Fibroblast of lung (primary cell): ENCODE results near the gene ANXA4. TPM values are rescaled to one million over a fixed set of nuclear protein-coding genes. Genes with fewer than 3 reads are reported as not detected.
"Not testable (repeated sequence)": the region's sequence is repeated elsewhere in the genome, so short reads cannot be mapped to it uniquely, and the experiment has no call there.

Experiments used
- DNase-seq, 2 donors: peaks; one replicate each; pipeline versions ENCODE4 v3.0.0 to v3.0.0-alpha.2; 2010; ENCODE audit warnings: low read depth in 2 of 2
- H2AFZ ChIP-seq: 2 replicates; pipeline ENCODE4 v1.5.1; 2012; ENCODE audit warnings: low read length, control low read depth, inconsistent platforms
- H3K27ac ChIP-seq: 2 replicates; pipeline ENCODE4 v1.5.1; 2011; ENCODE audit warnings: low read length, control low read depth; ENCODE audit not compliant: insufficient read depth
- H3K27me3 ChIP-seq: 2 replicates; pipeline ENCODE4 v1.5.1; 2011; ENCODE audit warnings: mild to moderate bottlenecking, low read length; ENCODE audit not compliant: control insufficient read depth, insufficient read depth
- H3K36me3 ChIP-seq: 2 replicates; pipeline ENCODE4 v1.5.1; 2011; ENCODE audit warnings: low read length; ENCODE audit not compliant: control insufficient read depth, insufficient read depth
- H3K4me1 ChIP-seq: 2 replicates; pipeline ENCODE4 v1.5.1; 2011; ENCODE audit warnings: low read length; ENCODE audit not compliant: control insufficient read depth, insufficient read depth; ENCODE audit errors: extremely low read depth
- H3K4me2 ChIP-seq: 2 replicates; pipeline ENCODE4 v1.5.1; 2011; ENCODE audit warnings: low read length, control low read depth; ENCODE audit not compliant: insufficient read depth; ENCODE audit errors: extremely low read depth
- H3K4me3 ChIP-seq, 4 experiments: fragments of 200-600 bp in 1 of 4; sonication (generic) in 1 of 4; replicated peaks in 1 of 4; 2 replicates each; pipeline ENCODE4 v1.5.1; 2011 to 2016; ENCODE audit warnings: low read length in 4 of 4, low read depth in 3 of 4, mild to moderate bottlenecking in 3 of 4, control low read depth in 2 of 4, inconsistent platforms in 1 of 4, mixed read lengths in 1 of 4; ENCODE audit not compliant: insufficient read depth in 1 of 4; ENCODE audit errors: control extremely low read depth in 1 of 4
- H3K79me2 ChIP-seq: 2 replicates; pipeline ENCODE4 v1.5.1; 2012; ENCODE audit warnings: mild to moderate bottlenecking, low read length, inconsistent platforms; ENCODE audit not compliant: control insufficient read depth, insufficient read depth
- H3K9ac ChIP-seq: 2 replicates; pipeline ENCODE4 v1.5.1; 2011; ENCODE audit warnings: mild to moderate bottlenecking, low read length, control low read depth; ENCODE audit not compliant: insufficient read depth
- H3K9me3 ChIP-seq: 2 replicates; pipeline ENCODE4 v1.5.1; 2012; ENCODE audit warnings: low read depth, low read length; ENCODE audit not compliant: control insufficient read depth, insufficient read depth
- H4K20me1 ChIP-seq: 2 replicates; pipeline ENCODE4 v1.5.1; 2011; ENCODE audit warnings: low read length; ENCODE audit not compliant: control insufficient read depth, insufficient read depth; ENCODE audit errors: extremely low read depth
- CTCF ChIP-seq, 2 donors: IDR thresholded peaks in 1 of 2; conservative IDR thresholded peaks in 1 of 2; 1 replicate in 1 of 2; 2 replicates in 1 of 2; pipeline ENCODE4 v1.5.1; 2011 to 2012; ENCODE audit warnings: low read length in 2 of 2, control low read depth in 1 of 2, inconsistent platforms in 1 of 2, low read depth in 1 of 2, mild to moderate bottlenecking in 1 of 2
- EZH2 ChIP-seq: IDR thresholded peaks from 2 replicates; pipeline ENCODE4 v1.5.1; 2012; ENCODE audit warnings: low read length, control low read depth, mild to moderate bottlenecking; ENCODE audit errors: missing control alignments
- polyA plus RNA-seq, 2 donors: library from polyadenylated mRNA; depleted of rRNA in 1 of 2; stranded (reverse) in 1 of 2; unstranded in 1 of 2; fragments of >200 nt; gene quantifications; 2 replicates each; pipeline ENCODE4 v1.2.1, GENCODE V29; 2011 to 2012; ENCODE audit warnings: missing spikeins in 1 of 2
- total RNA-seq: library from RNA; depleted of rRNA; stranded (reverse); fragments of >200 nt; gene quantifications from 2 replicates; pipeline ENCODE4 v1.2.1, GENCODE V29; 2014

The ANXA4 gene
- total and polyA plus RNA-seq, 2 donors (not counting 1 experiment from before 2014, with no cell fraction given): 98.4 to 114 TPM

DNA sequence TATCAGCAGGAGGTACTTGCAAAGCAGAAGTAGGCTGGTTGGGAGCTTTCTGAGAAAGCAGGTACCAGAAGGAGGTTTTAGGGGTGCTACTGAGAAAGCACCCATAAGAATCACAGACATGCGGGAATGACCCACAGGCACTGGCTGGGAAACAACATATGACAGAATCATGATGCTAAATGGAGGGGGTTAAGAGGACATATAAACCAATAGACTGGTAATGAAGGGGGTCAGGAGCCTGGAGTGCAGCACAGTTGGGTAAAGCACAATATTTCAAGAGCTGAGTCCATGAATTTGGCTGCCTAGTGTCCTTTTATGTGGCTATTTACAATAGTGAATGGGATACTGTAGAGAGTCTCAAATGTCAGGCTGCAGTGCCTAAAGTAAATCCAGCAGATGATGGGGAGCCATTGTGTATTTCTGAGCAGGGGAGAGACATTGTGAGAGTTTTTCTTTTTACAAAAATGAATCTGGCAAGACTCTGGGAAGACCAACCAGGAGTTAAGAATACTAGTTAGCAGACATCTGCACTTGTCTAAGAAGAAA, 59.9 kb downstream of the ANXA4 start:
- H3K9me3 ChIP-seq: no peaks in the 10 kb centered on the region
- peaks cover 6% of the 10 kb centered on the region for H3K36me3 ChIP-seq
- no peak overlapping the region for H2AFZ ChIP-seq
- H4K20me1 ChIP-seq: no peaks in the 10 kb centered on the region
- TF ChIP-seq CTCF (conservative IDR thresholded peaks at IDR 0.05 in 1 of 2, IDR thresholded peaks at IDR 0.05 in 1 of 2; ENCODE audit: low read depth in 1 of 2, low read length in 2 of 2) (no peak), EZH2 (no peak)
- peaks cover 7% of the 10 kb centered on the region for H3K4me1 ChIP-seq
- H3K4me2 ChIP-seq: no peak overlapping the region
- DNase-seq: no peak
- no peak overlapping the region for H3K4me3 ChIP-seq
- no peak overlapping the region for H3K27ac ChIP-seq
- no peaks in the 10 kb centered on the region for H3K79me2 ChIP-seq
- H3K27me3 ChIP-seq: no peaks in the 10 kb centered on the region
- H3K9ac ChIP-seq: no peak overlapping the region

DNA sequence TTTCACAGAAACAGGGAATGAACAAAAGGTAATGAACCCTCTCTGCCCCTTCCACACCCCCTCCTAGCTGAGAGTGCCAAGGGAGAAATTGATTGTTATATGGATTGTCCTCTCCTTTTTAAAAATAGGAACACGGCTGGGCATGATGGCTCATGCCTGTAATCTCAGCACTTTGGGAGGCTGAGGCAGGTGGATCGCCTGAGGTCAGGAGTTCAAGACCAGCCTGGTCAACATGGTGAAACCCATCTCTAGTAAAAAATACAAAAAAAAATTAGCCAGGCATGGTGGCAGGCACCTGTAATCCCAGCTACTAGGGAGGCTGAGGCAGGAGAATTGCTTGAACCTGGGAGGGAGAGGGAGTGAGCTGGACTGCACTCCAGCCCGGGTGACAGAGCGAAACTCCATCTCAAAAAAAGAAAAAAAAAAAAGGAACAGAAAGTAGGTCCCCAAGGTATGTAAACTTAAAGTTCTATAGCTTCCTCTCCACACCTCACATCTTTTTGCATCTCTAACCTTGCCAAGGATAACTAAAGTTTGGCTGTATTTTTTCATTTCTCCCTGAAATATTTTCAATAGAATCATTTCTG, 60.9 kb downstream of the ANXA4 start:
- H3K27ac ChIP-seq, H4K20me1 ChIP-seq, H3K36me3 ChIP-seq, H3K4me3 ChIP-seq, H3K27me3 ChIP-seq, H3K9me3 ChIP-seq, H2AFZ ChIP-seq, H3K9ac ChIP-seq, DNase-seq, H3K4me2 ChIP-seq, H3K79me2 ChIP-seq, H3K4me1 ChIP-seq: not testable (repeated sequence)

DNA sequence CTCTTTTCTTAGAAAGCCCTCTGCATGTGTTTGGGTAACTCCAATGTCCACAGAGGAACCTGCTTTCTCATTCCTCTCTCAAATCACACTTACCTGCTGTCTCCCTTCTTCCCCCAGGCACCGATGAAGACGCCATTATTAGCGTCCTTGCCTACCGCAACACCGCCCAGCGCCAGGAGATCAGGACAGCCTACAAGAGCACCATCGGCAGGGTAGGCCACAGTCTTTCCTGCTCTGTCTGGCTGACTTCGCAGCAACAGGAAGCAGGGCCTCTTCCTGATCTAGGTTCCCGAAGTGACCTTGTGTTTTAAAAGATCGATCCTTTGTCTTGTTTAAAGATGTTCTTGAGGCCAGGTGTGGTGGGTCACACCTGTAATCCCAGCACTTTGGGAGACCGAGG, 62.5 kb downstream of the ANXA4 start:
- DNase-seq: no peak
- Histone ChIP-seq H3K9me3 (no peaks in the 10 kb centered on the region), H3K4me3 (no peak overlapping the region), H4K20me1 (no peaks in the 10 kb centered on the region), H3K4me2 (no peak overlapping the region), H3K36me3 (peaks cover 9% of the 10 kb centered on the region), H3K27me3 (no peaks in the 10 kb centered on the region), H3K27ac (no peak overlapping the region), H3K9ac (no peak overlapping the region), H3K79me2 (no peaks in the 10 kb centered on the region), H2AFZ (no peak overlapping the region), H3K4me1 (no peaks in the 10 kb centered on the region)
- TF ChIP-seq CTCF (conservative IDR thresholded peaks at IDR 0.05 in 1 of 2, IDR thresholded peaks at IDR 0.05 in 1 of 2; ENCODE audit: low read depth in 1 of 2, low read length in 2 of 2) (no peak), EZH2 (no peak)
